Spleen (tissue), 7 donors: ENCODE data around the gene CASP8.

Experiments used
- POLR2A ChIP-seq, 3 donors: fragments of 450-650 bp; IDR thresholded peaks; one replicate each; pipeline ENCODE4 v1.5.1; 2017; ENCODE audit warnings: antibody characterized with exemption in 3 of 3, mild to moderate bottlenecking in 1 of 3
- POLR2AphosphoS5 ChIP-seq, 3 donors: sonication (generic); formaldehyde crosslinking; IDR thresholded peaks; one replicate each; pipeline ENCODE4 v1.5.1; 2017; ENCODE audit warnings: antibody characterized with exemption in 3 of 3
- TF ChIP-seq, protein P1 (sequence below), 11 experiments: fragments of 200-600 bp in 7 of 11; fragments of 450-650 bp in 4 of 11; sonication (generic) in 4 of 11; IDR thresholded peaks in 8 of 11; conservative IDR thresholded peaks in 3 of 11; 1 replicate in 7 of 11; 2 replicates in 4 of 11; pipeline versions ENCODE4 v1.4.0 to v1.8.0; 2016 to 2021; ENCODE audit warnings: antibody characterized with exemption in 11 of 11, inconsistent platforms in 4 of 11, mild to moderate bottlenecking in 1 of 11
- donor health status: DM: no; HTN: no; CAD: no; lungs with moderate emphysema.
- donor health status: DM: no; HTN: no; CAD: no.
- donor health status: DM: no; HTN: no; CAD: no.

- TF ChIP-seq POLR2A (IDR thresholded peaks at IDR 0.05): no peak
- no peak for TF ChIP-seq POLR2AphosphoS5 (IDR thresholded peaks at IDR 0.05)
- TF ChIP-seq, protein P1, sequence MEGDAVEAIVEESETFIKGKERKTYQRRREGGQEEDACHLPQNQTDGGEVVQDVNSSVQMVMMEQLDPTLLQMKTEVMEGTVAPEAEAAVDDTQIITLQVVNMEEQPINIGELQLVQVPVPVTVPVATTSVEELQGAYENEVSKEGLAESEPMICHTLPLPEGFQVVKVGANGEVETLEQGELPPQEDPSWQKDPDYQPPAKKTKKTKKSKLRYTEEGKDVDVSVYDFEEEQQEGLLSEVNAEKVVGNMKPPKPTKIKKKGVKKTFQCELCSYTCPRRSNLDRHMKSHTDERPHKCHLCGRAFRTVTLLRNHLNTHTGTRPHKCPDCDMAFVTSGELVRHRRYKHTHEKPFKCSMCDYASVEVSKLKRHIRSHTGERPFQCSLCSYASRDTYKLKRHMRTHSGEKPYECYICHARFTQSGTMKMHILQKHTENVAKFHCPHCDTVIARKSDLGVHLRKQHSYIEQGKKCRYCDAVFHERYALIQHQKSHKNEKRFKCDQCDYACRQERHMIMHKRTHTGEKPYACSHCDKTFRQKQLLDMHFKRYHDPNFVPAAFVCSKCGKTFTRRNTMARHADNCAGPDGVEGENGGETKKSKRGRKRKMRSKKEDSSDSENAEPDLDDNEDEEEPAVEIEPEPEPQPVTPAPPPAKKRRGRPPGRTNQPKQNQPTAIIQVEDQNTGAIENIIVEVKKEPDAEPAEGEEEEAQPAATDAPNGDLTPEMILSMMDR (IDR thresholded peaks at IDR 0.05 in 8 of 11, conservative IDR thresholded peaks at IDR 0.05 in 3 of 11): no peak
Observed at GRCh38 chr2:201298462-201299052, 38.2 kb downstream of the CASP8 start.
